Suprapubic skin (tissue), 3 donors: ENCODE results near the gene MYO5C.

Source experiments
- CTCF ChIP-seq, 2 donors: fragments of 200-600 bp in 1 of 2; fragments of 450-650 bp in 1 of 2; sonication (generic) in 1 of 2; IDR thresholded peaks; one replicate each; pipeline ENCODE4 v1.5.1; 2016 to 2019; ENCODE audit warnings: antibody characterized with exemption in 2 of 2, mild to moderate bottlenecking in 1 of 2, moderate library complexity in 1 of 2
- EP300 ChIP-seq: sonication (generic); formaldehyde crosslinking; IDR thresholded peaks from one replicate; pipeline ENCODE4 v1.6.1; 2017; ENCODE audit warnings: antibody characterized with exemption

GRCh38 chr15:52196891-52197290, 98.7 kb downstream of the MYO5C start:
- TF ChIP-seq CTCF (IDR thresholded peaks at IDR 0.05) (no peak), EP300 (no peak)
